ENCODE results near the gene KCTD1.

The KCTD1 gene

DNA sequence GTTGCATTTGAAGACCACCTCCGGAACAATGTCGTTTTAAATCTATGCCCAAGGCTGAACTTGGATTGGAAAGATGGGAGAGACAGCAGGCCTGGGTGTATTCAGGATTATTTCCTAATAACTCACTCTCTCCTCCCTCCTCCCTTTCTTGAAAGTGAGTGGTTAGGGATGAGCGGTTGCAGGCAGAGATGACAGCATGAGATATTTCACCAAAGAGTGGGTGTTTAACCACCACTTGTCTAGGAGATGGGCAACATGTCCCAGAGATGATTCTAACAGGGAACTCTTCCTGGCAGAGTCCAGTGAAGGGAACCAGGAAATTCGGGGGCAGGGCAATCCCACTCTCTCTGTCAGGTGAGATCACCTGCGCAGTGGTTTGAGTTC is 123.2 kb downstream of the KCTD1 start:
- DNase-seq (ENCODE audit: low read depth), result no peak

DNA sequence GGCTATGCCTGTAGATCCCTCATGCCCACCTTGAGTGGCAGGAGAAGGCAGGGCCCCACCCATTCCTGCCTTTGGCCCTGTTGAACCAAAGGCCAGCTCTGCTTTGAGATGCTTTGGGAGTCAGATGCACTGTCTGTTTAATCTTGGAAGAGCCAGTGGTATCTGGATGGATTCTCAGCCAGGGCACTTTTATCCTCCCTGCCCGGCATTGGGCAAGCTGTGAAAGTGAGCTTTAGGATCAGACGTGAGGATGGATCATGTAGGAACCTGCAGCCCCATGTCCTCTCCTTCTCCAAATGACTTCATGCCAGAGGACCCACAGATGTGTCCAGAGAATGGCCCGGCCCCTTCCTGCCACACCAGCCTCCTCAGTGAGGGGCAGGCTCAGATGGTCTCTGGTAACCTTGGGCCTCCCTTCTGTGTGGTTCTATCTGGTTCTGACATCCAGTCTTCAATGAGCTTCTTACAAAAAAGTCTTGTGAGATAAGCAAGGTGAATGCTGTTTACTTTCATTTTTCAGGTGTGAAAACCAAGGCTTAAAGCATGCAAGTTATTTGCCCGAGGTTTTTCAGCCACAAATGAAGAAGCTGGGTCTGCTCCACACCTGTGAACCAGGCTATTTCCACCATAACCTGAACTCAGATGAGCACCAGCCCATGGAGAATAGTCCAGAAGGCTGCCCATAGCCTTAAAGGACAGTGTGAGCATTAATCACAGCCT is 123.8 kb downstream of the KCTD1 start:
- no peak for DNase-seq (ENCODE audit: low read depth)

DNA sequence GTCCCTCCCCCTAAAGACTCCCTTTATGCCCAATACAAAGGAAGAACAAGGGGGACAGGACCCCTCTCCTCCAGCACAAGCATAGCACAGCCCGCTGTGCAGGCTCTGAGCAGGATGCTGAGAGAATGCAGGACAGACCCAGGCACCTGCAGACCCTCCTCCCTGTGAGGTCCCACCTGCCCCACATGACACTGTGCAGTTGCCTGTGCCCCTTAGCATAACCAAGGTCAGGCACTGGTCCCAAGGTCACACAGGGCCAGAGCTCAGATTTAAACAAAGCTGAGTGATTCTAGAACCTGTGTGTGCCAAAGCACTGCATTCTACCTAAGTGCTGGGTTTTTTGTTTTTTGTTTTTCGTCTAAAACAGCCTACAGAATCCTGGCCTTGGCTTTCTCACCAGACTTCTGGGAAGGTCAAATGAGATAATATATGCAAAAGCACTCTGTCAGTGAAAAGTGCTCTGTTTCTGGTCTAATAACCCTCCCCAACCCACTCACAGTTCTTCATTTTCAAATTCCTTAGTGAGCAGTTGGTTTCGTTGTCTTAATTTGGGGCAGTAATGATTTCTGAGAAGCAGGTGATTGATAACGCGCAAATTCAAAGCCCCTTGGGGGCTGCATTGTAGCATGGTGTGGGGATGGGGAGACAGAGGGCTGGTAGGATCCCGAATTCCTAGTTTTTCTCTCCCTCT is 125.7 kb downstream of the KCTD1 start:
- DNase-seq (ENCODE audit: low read depth), result no peak

- no peak for DNase-seq (ENCODE audit: low read depth)
These were observed 126.4 kb downstream of the KCTD1 start for GRCh38 chr18:26421931-26422330.

- no peak for DNase-seq (ENCODE audit: low read depth)
These were observed 126.8 kb downstream of the KCTD1 start for GRCh38 chr18:26421503-26421902.

- DNase-seq (ENCODE audit: low read depth), result no peak
These were observed 128.6 kb downstream of the KCTD1 start for GRCh38 chr18:26419746-26420145.

DNA sequence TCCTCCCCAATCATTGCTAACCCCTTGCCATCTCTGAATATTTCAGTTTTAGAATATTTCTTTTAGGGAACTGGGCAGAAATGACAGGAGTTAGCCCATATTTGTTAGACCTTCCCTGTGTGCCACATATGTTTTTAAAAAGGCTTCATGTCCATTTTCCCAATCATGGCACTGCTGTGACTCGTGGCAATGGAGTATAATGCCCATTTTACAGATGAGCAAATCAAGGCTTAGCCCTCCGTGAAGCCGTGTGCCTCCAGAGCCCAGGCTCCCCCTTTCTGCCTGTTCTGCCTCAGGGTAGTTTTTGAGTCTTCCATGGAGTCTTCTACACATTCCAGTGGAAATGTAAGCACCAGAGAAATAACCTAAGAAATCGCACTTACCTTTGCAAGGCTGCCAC is 130.1 kb downstream of the KCTD1 start:
- no peak for DNase-seq (ENCODE audit: low read depth)

GRCh38 chr18:26417190-26417589 is 131.2 kb downstream of the KCTD1 start:
- no peak for DNase-seq (ENCODE audit: low read depth)

DNA sequence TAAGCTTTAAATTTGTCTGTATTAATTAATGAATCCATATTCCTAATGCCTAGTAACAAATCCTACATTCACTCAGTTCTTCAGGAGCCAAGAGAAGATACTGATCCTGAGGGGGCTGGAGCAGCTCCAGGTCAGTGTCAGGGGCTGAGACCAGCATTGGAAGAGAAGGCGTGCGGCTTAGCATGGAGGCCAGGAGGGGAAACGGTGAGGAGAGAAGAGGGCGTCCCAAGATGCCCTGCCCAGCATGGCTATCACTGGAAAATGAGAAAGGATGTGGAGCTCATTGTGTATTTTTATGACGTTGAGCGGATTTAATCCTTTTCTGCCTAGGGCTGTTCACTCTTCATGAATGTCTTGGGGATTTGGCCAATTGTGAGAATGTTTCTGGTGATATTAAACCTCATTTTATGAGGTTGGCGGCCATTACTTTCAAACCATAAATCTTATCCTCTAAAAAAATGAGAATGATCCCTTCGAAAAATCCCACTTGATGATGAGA is 131.7 kb downstream of the KCTD1 start:
- DNase-seq (ENCODE audit: low read depth), result no peak

DNA sequence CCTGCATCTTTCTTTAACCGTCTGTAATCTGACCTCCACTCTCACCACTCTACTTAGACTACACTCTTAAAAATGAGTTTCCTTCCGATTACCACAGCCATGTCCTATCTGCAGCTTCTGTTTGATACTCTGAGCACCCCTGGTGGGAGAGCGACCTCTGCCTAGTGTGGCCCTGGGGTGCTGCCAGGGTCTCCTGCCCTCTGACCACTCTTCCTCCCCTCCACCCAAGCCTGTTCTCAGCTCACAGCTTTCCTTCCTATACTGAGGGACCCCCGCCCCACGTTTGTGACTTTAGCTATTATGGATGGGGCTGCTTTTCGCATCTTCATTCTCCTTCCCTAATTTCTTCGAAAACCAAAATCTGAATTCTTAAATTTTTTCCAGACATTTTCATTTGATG is 132.7 kb downstream of the KCTD1 start:
- DNase-seq (ENCODE audit: low read depth), result no peak

DNA sequence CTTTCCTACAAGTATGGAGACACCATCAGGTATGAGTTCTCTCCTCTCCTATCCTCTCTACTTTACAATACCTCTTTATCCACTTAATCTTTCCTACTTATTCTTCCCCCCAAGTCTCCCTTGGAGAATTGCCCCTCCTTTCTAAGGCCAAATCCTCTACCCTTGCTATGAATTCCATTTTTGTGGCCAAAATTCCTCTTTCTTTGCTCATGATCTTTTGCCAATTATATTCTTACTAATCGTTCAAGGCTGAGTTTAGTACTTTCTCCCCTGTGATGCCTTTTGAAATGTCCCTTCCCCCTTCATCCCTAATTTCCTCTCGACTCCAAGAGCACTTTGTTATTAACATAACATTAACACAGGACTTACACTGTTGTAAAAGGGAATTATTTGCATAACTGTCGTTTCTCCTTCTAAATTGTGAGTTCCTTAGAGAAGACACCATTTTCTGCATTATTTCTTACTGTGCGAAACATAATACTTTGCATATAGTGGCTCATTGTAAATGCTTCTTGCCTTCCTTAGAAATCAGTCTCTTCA is 133.4 kb downstream of the KCTD1 start:
- DNase-seq (ENCODE audit: low read depth), result no peak

GRCh38 chr18:26409091-26409490 is 139.3 kb downstream of the KCTD1 start:
- DNase-seq (ENCODE audit: low read depth), result no peak

DNA sequence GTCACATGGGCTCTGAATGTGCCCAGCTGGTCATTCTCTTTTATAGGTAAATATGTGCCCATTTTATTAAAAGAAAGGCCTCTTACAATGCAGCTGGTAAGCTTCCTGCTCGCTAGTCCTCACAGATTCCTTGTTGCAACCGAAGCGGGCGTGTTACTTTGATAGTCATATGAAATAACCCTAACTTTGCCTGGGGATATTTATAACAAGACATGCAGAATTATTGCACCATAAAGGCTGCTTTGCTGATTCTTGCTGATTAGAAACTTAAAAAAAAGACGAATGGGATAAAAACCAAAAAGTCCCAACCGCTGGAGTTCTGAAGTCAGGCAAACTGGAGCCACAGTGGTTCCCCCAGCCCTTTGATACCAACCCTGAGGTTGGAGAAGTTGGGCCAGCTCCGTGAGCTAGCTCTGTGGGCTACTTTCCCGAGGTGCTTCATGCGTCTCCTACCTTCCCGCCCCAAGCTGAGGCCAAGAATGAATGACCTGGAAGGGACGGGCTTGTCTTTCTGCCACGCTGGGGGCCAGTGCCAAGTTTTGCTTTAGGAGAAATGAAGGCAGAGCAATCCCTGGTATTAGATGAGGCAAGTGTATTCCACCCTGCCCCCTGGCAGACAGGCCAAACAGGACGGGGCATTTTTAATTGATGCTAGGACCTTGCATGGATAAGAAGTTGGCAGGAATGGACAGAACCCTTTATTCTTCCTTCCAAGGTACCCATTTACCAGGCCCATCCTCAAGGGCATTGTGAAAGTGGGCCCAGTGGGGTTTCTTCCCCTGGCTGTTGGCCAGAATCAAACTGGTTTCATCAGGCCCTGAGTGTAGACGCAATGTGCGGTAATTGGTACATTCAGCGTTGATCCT is 140.4 kb downstream of the KCTD1 start:
- no peak for DNase-seq (ENCODE audit: low read depth)

GRCh38 chr18:26406854-26407517 is 141.4 kb downstream of the KCTD1 start:
- no peak for DNase-seq (ENCODE audit: low read depth)

GRCh38 chr18:26406324-26406723 is 142.0 kb downstream of the KCTD1 start:
- no peak for DNase-seq (ENCODE audit: low read depth)

DNA sequence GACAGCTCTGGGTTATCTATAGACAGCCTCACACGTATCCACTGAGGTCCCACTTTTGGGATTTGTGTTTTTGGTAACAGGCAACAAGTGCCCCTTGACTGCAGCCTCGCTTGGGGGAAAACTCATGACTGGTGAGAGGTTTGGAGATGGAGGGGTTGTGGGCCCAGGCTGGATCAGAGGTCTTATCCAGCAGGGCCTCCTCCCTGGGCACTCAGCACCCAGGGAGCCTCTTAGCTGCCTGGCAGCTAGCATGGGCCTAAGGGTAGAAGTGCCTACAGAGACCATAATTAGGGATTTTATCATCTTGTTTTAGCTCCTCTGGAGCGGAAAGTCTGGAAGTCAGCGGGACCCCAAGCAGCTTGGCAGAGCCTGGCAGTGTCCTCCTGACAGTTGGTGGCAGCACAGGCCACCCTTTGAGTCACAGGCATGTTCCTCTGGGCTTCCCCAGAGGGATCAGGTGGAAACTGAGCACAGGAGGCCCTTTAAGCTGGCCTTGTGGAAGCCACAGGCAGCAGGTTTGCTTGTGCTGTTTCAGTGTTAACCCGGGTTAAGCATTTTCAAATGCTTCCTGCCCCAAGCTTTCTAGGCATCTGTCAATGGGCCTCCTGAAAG is 143.1 kb downstream of the KCTD1 start:
- DNase-seq (ENCODE audit: low read depth), result no peak

Data from activated T-cell treated with anti-CD3 and anti-CD28 coated beads for 48 hours (primary cell).